ENCODE data around the gene MYCBPAP.
A peak's percentile ranks its signal among the peaks of the same experiment; 100 is the strongest.

The MYCBPAP gene

DNA sequence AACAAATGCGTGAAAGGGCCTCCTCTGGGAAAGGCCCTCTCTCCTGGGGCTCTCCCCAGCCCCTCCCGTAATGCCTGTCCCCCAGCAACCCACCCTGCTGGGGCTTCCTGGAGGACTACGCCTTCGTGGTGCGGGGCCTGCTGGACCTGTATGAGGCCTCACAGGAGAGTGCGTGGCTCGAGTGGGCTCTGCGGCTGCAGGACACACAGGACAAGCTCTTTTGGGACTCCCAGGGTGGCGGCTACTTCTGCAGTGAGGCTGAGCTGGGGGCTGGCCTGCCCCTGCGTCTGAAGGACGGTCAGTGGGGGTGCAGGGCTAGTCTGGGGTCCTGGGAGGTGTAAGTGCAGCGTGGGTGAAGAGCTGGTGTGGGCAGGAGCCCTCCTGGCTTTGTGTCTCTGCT is 43.6 kb downstream of the MYCBPAP start:
- DNase-seq (ENCODE audit: low read depth, low spot score): no peak

DNA sequence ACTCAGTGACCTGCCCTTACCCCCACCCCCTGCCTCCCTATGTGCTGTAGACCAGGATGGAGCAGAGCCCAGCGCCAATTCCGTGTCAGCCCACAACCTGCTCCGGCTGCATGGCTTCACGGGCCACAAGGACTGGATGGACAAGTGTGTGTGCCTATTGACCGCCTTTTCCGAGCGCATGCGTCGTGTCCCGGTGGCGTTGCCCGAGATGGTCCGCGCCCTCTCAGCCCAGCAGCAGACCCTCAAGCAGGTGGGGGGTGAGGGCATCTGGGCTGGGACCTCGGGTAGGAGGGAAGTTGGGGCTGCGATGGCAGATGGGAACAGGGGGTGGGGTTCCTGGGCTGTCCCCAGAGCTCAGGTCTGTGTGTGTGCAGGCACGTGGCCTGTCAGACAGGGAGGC is 46.0 kb downstream of the MYCBPAP start:
- no peak for DNase-seq (ENCODE audit: low read depth, low spot score)

DNA sequence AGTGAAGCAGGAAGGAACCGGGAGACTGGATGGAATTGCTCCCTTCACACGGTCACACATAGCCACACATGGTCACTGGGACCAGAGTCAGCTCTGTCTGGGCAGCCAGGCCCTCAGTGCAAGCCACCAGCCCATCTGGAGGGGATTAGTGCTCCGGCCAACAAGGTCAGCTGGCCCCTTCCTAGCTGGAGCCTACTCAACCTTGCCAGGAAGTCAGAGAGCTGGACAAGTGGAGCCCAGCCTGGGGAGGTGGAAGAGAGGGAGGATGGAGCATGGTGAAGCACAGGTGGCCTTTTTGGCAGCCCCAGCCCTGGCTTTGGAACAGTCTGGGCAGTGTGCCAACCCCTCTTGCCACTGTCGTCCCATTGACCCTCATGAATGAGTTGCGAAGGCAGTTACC is 48.6 kb downstream of the MYCBPAP start:
- no peak for DNase-seq (ENCODE audit: low read depth, low spot score)

DNA sequence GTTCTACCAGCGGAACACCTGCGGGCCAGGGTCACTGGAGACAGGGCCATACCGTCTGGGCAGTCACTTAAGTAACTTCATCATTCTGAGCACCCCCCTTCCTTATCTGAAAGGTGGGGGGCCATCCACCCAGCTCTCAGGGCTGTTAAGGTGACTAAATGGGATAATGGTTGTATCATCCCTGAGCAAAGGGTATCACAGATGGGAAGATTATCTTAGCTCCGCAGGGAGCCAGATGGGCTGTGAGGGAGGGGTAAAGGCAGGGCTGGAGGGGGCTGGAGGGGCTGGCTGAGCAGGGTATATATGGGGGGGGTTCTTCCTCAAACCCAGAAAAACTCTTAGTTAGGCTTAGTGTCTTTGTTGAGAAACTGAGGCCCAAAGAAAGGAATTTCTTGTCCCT is 49.4 kb downstream of the MYCBPAP start:
- no peak for DNase-seq (ENCODE audit: low read depth, low spot score)

DNA sequence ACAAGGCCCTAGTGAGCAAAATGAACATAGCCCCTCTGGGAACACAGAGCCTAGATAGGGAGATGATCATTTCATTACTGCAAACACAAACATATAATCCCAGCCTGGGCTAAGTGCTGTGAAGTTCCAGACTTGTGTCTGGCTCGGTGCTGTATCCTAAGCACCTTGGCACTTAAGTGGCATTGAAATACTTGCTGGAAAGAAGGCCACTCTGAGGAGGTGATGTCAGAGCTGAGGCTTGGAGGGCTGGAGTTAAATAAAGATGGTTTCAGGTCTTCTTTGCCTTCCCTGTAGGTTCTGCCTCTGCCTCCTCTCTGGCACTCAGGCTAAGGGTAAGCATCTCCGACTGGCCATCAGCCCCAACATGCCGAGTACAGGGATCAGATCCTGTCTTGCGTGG is 49.9 kb downstream of the MYCBPAP start:
- no peak for DNase-seq (ENCODE audit: low read depth, low spot score)

DNA sequence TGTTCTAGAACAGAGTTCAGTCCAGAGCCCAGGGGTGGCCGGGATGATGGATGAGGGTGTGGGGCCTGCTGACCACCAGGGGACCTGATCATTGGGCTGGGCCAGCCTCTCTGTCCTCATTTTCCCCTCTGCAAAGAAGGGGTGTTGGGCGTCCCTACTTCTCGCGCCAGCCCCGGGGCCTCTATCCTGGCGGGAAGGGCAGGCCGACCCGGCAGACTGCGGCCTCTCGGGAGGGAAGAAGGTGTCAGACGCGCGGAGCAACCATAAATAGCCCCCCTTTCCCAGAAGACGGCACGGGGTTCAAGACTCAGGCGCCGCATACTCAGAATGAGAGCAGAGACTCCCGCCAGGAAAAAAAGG is 50.3 kb downstream of the MYCBPAP start:
- no peak for DNase-seq (ENCODE audit: low read depth, low spot score)

DNA sequence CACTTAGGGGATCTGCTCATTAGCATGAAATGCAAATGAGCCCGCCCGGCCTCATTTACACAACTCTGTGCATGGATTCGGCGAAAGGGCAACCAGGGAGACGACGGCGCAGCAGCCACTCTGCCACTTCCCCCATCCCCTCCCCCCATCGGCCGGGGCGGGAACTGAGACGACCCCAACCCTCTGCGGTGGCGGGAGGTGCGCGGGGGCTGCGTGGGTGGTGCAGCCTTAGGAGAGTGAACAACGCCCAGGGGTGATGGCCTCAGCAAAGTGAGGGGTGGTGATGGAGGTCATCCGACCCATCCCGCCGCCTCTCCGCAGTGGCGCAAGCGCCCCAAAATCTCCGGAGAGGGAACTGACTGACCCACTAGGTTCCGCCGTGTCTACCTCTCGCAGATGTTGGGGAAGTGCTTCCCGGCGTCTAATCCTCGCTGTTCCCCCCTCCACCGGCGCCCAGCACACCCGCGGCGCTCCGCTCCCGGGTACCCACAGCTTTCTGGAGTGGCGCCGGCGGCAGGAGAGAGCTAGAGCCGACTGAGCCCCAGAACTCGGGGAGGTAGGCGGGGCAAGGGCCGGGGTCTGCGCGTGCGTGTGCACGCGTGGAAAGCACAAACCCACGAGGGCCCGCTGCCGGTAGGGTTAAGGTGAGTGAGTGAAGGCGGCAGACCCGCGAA is 50.8 kb downstream of the MYCBPAP start:
- DNase-seq (ENCODE audit: low read depth, low spot score): no peak

DNA sequence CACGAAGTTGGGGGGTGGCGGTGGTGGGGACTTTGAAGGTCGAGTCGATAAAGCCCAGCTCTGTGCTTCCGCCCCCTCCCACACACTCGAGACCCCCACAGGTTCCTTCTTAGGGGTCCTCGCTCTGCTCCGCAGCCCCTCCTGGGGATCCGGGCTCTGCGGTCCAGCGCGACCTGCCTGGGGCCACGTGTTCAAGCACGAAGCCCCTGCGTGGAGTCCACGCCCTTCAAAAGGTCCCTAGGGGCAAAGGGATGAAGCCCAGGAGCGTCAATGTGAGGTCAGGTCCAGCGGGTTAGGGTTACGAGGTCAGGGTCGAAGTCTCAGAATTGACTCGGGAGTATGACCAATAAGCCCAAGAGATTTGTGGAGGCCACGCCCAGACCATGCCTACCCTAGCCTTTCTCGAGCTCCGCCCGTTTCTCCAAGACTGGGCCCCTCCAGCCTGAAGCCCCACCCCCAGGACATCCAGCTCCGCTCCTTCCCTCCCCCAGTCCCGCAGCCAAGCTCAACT is 51.5 kb downstream of the MYCBPAP start:
- no peak for DNase-seq (ENCODE audit: low read depth, low spot score)

DNA sequence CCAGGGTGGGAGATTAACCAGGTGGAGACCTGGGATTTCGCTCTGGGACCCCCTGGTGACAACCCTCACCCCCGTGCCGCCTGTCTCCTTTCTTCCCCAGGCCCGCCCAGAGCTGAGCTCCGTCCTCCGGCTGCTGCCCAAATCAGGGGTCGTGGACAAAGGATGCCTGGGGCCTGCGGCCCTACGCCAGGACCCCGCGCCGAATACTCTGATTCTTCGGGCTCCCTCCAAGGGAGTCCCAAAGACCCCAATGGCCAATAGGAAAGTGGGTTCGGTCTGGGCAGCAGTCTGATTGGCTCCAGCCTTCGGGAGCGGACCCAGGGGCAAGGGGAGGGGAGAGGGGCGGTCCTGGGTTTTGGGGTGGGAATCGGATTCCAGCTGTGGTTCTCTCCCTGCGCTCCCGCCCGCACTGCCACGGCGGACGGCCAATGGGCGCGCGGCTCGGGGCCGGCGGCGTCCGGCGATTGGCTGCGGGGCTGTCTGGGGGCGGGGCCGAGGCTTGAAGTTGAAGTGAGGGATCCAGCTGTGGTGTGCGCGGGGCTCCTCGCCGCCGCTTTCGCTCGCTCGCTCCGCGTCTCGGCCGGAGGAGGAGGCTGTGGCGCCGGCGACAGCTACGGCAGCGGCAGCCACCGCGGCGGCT is 52.1 kb downstream of the MYCBPAP start, which contains the start of gene CACNA1G:
CACNA1G (plus strand) TSS at position 531 of the 640 bp plus-strand sequence. CDS start 745 bp downstream, outside the sequence.
- peak; percentile 73 for DNase-seq (ENCODE audit: low read depth, low spot score)

DNA sequence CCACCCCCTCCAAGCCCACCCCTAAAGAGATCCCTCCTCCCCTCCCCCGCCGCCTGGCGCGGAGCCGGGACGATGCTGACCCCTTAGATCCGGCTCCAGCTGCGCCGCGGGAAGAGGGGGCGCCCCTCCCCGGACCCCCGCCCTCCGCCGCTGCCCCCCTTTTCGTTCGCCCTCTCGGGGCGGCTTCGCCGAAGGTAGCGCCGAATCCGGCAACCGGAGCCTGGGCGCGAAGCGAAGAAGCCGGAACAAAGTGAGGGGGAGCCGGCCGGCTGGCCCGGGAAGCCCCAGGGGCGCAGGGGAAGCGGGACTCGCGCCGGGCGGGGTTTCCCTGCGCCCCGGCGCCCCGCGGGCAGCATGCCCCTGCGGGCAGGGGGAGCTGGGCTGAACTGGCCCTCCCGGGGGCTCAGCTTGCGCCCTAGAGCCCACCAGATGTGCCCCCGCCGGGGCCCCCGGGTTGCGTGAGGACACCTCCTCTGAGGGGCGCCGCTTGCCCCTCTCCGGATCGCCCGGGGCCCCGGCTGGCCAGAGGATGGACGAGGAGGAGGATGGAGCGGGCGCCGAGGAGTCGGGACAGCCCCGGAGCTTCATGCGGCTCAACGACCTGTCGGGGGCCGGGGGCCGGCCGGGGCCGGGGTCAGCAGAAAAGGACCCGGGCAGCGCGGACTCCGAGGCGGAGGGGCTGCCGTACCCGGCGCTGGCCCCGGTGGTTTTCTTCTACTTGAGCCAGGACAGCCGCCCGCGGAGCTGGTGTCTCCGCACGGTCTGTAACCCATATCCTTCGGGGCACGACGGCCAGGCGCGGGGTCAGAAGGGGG is 52.9 kb downstream of the MYCBPAP start:
- DNase-seq (ENCODE audit: low read depth, low spot score): no peak

DNA sequence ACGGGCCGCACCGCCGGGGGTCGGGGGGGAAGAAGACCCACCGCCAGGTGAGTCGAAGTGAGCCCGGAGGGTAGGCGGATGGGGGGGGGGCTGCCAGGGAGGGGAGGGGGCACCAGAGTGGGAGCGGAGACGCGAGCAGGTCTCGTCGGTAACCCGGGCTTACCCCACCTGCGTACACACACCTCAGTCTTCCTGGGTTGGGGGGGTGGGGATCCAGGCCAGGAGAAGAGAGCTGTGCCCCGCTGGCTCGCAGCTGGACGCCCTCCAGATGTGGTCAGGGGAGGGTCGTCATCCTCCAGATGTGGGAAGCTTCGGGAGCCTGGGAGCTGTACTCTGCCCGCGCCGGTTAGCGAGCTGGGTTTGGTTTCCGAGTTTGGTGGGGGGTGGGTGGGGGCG is 53.5 kb downstream of the MYCBPAP start:
- DNase-seq (ENCODE audit: low read depth, low spot score): no peak

DNA sequence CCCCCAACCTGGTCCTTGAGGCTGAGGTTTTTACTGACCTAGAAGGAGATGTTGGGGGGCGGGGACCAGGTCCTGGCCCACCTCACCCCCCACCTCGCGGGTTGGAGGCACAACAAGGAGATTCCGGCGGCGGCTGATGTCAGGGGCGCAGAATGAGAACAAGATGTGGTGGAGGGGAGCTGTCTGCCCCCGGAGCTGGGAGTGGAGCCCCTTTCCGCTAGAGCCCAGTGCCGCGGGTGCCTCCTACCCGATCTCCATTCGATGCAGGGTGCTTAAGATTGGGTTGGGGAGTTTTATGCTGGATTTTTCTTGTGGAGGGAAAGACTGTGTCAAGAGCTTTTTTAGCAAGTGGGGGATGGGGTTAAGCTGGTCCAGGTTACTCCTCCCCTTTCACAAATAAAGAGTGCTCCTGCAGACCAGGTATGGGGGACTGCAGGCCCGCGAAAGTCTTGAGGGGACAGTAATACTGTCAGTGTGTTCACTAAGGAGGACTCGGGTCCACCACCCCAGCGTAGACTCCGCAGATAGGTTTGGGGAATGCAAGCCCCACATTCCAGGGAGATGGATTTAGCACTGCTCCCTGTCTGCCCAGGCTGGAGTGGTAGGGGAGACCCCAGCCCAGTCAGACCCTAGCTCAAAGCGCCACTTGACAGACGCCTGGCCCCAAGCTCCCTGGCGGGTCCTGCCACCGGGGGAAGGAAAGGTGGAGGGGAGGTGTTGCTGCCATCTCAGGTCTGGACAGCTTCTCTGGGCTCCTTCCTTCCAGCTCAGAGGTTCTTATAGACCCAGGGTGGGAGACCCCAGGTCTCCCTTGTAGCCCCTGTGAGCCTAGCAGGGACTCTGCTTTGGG is 54.2 kb downstream of the MYCBPAP start:
- DNase-seq (ENCODE audit: low read depth, low spot score): no peak

DNA sequence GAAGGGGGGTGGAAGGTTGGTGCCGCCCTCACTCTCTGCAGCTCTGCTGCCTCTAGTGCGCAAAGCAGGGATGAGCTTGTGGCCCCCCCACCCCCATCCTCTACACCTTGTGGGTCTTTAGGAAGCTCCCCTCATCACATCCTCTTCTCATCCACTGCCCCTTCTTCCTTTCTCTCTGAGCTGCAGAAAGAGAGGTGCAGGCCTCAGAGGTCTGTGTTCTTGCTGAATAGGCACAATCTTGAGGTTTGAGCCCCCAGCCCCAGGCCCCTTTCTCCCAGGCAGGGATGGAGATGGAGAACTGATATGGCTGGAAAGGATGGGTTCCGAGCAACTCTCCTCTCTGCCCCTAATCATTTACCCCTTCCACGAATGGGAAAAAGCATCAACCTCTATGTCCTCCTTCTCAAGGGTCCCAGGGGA is 54.9 kb downstream of the MYCBPAP start:
- DNase-seq (ENCODE audit: low read depth, low spot score): no peak

DNA sequence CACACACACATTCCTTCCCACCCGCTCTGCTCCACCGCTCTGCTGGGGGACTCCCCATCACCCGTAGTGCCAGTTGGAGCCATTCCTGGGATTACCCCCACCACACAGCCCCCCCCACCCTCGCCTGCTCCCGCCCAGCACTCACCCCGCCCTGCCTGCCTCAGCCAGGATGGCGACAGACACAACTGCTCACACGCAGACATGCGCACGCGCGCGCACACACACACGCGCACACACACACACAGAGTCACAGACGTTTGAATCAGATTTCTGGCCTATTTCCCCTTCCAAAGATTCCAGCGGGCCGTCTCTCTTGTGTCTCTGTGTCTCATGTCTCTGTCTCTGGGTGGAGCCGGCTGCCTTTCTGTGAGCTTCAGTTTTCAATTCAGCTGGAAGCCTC is 56.7 kb downstream of the MYCBPAP start:
- no peak for DNase-seq (ENCODE audit: low read depth, low spot score)

DNA sequence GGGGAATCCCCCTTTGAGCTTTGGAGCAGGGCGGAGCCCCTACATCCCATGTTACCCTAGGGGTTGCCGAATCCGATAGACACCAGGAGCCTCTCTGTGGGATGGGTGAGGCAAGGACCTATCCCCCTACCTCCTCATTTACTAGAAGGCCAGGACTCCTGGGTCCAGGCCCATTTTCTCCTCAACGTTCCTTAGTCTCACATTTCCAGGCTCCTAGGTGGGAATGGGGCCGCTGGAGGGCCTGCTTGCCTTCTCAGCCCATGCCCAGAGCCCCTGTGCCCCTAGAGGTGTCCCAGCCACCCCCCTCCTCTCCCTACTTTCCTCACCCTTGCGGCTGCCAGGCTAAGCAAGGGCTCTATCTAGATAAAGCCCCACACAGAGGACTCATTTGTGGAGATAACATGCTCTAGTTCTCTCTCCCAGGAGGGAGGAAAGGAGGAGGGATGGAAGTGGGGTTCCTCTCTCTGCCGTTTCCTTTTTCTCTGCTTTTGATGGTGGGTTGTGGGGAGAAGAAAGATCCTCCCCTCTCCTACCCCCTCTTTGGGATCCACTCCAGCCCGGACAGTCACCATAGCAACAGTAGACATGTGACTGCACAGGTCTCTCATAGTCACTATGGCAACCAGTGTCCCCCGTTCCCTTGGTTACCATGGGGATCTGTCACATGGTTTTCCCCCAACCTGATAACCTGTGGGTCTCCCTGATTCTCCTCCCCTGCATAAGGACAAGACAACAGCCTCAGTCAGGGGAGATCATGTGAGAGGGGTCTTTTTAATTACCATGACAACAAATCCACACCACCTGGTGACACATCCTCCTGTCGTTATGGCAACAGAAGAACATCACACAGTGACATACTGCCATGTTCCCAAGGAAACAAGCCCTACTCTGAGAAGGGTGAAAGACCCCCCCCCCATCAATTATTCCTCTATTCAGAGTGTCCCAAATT is 57.4 kb downstream of the MYCBPAP start:
- DNase-seq (ENCODE audit: low read depth, low spot score): no peak

DNA sequence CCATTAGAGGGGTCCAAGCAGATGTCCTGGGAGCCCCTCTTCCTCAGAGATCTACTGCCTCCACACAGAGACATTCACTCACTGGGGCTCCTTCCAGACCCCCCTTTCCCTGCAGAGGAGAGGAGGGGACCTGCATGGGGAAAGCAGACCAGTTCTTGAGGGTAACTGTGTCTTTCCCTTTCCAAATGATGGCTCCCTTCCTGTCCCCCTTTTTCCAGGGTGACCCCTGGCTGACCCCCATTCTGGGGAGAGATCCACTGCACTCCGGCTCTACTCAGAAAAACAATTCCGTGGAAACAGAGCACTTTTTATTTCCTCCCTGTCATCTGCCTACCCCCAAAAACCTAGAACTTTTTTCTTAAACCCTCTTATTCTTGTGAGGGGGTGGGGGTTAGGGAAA is 58.6 kb downstream of the MYCBPAP start:
- DNase-seq (ENCODE audit: low read depth, low spot score): no peak

DNA sequence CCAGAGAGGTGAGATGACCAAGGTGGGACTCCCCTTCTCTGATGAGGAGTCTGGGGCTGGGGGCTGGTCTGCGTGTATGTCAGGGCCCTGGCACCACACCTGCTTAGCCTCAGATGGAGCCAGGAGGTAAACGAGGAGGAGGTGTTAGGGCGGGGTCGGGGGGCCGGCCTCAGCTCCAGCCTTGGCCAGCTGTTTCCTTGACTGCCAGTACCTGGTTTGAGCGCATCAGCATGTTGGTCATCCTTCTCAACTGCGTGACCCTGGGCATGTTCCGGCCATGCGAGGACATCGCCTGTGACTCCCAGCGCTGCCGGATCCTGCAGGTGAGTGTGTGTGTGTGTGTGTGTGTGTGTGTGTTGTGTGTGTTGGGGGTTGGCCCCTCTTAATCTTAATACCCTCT is 60.4 kb downstream of the MYCBPAP start:
- no peak for DNase-seq (ENCODE audit: low read depth, low spot score)

DNA sequence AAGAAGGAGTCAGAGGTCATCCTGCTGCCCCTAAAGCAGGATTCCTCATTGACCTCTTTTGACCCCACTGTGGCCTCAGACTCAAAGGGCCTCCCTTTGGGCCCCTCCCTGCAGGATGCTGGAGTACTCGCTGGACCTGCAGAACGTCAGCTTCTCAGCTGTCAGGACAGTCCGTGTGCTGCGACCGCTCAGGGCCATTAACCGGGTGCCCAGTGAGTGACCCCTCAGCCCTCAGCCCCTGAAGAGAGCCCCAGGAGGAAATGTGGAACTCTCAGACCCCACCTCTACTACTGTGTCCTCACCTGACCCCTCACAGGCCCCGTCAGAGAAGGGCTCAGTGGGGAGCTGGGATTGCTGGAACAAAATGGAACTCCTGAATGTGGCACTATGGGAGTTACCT is 61.4 kb downstream of the MYCBPAP start:
- DNase-seq (ENCODE audit: low read depth, low spot score): no peak

DNA sequence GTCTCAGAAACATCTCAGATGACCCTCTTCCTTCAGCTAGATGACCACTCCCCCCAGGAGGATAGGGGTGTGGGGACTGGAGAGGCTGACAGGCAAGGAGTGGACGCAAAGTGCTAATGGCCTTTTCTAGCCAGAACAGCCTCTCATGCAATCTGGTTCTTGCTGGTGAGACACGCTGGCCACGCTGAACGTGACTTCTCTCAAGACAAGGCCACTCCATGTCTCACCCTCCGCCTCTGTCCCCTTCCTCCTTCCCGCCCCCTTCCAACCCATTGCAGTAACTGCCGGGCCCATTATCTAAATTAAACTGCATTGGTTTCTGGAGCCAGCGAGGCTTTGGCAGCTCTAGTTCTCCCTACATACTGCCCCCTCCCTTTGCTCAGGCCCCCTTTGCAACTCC is 61.8 kb downstream of the MYCBPAP start:
- no peak for DNase-seq (ENCODE audit: low read depth, low spot score)

DNA sequence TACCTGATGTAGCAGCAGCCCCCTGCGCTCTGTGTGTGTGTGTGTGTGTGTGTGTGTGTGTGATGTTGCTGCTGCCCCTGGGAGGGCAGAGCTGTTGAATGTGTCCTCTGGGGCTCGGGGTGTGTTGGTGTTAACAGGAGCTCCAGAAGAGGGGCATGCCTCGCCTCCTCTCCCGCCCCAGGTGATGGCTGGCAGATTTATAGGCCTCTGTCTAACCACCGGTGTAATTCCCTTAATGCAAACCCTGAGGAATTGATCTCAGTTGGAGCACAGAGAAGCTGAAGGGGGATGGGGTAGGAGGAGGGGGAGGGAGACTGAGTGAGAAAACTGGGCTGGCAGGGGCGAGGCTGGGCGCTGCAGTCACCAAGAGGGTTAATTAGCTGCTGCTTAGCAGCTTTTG is 62.3 kb downstream of the MYCBPAP start:
- no peak for DNase-seq (ENCODE audit: low read depth, low spot score)

DNA sequence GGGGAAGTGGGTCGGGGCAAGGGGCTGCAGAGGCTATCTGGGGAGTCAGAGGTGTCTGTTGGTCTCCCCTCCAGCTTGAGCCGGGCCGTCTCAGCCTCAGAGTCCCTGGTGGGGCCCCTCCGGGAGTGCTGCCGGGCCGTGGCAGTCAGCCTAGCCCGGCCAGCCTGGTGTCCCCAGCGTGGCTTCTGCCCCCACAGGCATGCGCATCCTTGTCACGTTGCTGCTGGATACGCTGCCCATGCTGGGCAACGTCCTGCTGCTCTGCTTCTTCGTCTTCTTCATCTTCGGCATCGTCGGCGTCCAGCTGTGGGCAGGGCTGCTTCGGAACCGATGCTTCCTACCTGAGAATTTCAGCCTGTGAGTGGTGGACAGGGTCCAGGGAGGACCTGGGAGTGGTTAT is 63.4 kb downstream of the MYCBPAP start:
- DNase-seq (ENCODE audit: low read depth, low spot score): no peak
